ENCODE results near the gene CYP26A1. TPM values are rescaled to one million over a fixed set of nuclear protein-coding genes. Genes with fewer than 3 reads are reported as not detected.

The CYP26A1 gene, protein sequence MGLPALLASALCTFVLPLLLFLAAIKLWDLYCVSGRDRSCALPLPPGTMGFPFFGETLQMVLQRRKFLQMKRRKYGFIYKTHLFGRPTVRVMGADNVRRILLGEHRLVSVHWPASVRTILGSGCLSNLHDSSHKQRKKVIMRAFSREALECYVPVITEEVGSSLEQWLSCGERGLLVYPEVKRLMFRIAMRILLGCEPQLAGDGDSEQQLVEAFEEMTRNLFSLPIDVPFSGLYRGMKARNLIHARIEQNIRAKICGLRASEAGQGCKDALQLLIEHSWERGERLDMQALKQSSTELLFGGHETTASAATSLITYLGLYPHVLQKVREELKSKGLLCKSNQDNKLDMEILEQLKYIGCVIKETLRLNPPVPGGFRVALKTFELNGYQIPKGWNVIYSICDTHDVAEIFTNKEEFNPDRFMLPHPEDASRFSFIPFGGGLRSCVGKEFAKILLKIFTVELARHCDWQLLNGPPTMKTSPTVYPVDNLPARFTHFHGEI
- not detected for polyA plus RNA-seq (ENCODE audit: insufficient read length)

GRCh38 chr10:93073539-93074146 is at the start of gene CYP26A1:
Gene CYP26A1 (plus strand): TSS chr10:93073893. CDS start chr10:93073935, 42 bp downstream.
- no peak for DNase-seq (ENCODE audit: low read depth)

- no peak for DNase-seq (ENCODE audit: low read depth)
These were observed 47.6 kb upstream of the CYP26A1 start for GRCh38 chr10:93026072-93026471.

DNA sequence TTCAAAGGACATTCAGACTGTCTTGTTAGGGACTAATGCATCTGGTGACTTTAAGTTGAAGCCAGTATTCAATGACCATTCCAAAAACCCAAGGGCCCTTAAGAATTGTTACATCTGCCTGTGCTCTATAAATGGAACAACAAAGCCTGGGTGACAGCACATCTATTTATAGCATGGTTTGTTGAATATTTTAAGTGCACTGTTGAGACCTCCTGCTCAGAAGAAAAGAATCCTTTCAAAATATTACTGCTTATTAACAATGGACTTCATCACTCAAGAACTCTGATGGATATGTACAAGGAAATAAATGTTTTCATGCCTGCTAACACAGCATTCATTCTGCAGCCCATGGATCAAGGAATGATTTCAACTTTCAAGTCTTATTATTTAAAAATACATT is 46.2 kb upstream of the CYP26A1 start:
- DNase-seq (ENCODE audit: low read depth) = no peak

GRCh38 chr10:93028883-93029282 is 44.8 kb upstream of the CYP26A1 start:
- no peak for DNase-seq (ENCODE audit: low read depth)

DNA sequence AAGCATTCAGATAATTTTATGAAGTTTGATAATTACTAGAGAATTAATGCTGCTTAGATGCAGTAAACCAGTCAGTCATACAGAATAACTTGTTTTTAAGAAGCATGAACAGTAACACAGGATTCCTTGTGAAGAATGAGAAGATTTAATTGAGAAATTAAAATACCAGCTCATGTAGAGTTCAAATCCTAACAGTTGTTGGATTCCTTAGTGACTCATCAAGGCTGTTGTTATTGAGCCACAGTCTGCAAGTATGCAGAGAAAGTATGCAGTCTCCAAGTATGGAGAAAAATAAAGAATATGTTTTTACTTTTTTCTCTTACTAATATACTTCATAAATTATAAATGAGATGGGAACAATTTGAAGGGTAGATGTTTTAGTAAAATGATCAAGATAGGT is 43.3 kb upstream of the CYP26A1 start:
- peak; percentile 1 for DNase-seq (ENCODE audit: low read depth)

DNA sequence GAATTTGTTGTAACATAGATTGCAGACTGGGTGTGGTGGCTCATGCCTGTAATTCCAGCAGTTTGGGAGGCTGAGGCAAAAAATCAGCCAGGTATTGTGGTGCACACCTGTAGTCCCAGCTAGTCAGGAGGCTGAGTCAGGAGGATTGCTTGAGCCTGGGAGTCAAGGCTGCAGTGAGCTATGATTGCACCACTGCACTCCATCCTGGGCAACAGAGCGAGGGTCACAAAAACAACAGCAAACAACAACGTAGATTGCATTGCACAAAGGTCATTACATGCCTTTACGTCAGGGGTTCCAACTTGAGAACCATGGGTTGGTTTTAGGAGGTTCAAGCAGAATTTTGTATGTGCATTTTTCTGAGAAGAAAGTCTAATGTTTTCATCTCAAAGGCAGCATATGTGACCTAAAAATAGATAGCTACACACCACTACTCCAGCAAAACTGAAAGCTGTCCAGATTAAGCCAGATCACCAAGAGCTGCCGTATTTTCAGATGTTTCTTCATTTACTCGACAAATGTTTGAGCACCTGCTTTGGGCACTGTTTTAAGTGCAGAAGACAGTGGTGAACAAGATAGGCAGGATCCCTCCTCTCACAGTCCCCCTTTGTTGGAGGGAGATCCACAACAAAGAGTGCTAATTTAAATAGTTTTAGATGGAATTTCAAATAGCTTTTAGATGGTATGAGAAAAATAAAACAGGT is 41.4 kb upstream of the CYP26A1 start:
- DNase-seq (ENCODE audit: low read depth) = no peak

DNA sequence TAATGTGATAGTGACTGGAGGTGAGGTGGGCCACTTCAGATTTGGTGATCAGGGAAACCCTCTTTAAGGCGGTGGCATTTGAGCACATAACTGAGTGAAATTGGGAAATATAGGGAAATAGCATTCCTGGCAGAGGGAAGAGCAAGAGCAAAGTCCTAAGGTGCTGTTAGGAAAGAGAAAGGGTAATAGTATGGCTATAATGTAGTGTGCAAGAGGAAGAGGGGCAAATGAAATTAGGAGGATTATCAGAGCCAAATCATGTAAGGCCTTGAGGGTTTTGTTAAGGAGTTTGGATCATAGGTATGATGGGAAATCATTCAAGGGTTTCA is 40.9 kb upstream of the CYP26A1 start:
- no peak for DNase-seq (ENCODE audit: low read depth)

DNA sequence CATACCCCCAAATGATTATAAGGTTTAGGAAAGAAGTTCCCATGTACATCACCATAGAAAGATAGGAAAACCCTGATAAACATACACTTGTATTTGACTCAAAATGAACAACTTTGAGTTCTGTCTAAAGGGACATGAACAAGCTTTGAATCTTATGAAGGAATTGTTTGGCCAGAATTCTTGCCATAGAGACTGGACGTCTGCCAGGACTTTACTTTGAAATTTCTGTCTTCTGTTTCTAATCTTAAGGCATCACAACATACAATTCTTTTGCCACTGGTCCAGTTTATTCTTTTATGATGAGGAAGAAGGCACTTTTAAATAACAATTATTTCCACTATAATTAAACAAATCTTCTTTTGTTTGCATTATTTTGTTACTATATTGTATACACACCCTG is 39.3 kb upstream of the CYP26A1 start:
- DNase-seq (ENCODE audit: low read depth) = no peak

GRCh38 chr10:93039110-93039509 is 34.6 kb upstream of the CYP26A1 start:
- DNase-seq (ENCODE audit: low read depth) = no peak

- no peak for DNase-seq (ENCODE audit: low read depth)
These were observed 34.0 kb upstream of the CYP26A1 start for GRCh38 chr10:93039721-93040120.

DNA sequence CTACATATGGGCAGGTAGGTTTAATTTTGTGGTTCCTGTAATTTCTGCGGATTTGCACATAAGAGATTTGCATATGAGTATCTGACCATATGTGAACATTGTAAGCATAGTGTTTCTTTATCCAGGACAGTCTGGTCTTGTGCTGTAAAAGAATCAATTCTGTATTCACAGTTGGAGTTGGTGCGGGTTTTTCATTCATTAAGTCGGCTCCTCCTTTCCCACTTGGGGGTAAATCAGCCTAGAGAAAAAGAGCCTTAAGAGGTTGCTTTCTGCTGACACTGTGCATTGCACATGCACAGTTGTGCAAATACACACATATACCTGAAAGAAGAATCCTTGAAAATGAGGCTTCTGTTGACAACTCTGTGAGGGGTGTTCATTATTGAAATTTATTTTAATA is 19.2 kb upstream of the CYP26A1 start:
- DNase-seq (ENCODE audit: low read depth) = no peak

DNA sequence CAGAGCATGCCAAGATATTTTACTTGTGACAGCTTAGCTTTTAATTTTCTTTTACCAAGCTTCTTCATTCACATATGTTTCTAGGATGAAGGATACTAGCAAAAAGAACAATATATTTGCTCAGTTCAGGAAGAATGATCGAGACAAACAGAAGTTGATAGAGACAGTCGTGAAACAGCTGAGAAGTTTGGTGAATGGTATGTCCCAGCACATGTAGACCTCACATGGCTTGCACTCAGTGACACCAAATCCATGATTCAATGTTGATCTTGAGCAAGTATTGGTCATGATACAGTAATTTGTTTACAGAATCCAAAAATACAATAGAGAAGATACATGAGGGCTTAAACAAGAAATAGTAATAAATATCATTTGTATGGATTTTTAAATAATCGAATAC is 15.6 kb upstream of the CYP26A1 start:
- DNase-seq (ENCODE audit: low read depth) = no peak

DNA sequence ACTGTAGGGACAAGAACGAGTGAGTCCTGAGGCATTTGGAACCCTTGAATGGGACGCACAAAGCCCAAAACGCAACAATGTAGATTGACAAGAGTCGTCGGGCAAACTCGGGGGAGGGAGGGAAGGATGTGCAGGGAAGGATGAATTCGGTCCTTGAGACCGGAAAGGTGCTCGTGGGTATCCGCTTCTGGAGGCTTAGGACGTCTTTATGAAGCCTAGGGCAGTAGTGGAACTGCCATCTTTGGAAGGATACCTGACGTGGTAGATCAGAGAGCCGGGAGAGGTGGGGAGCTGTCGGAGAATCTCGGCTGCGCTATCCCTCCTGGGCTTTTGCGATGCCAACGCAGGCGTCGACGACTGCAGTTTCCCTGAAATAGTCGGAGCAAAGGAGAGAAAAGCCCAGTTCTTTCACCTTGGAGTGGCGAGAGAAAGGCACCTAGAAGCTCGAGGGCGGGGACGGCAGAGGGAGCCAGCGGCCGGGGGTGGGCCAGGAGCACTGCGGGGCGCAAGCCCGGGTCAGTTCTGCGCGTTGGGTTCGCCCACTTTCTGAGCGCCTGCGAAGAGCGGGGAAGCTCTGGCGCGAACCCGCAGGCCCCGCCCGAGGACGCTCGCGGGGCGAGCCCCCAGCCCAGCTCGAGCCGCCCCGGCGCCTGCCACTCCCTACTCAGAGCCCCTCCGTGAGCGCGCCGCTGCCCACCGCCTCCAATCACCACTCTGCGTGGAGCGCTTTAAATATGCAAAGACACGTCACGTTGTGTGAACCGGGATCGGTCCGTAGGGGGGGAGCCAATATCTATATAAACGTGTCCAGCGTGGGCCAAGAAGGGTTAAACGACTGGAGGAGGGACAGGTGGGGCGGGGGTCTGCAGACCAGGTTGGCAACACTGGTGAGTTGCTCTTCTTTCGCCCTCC is 13.5 kb upstream of the CYP26A1 start, which contains the start of gene CYP26C1:
CYP26C1 (plus strand) TSS at position 824 of the 912 bp plus-strand sequence. CDS start 466 bp downstream, outside the sequence.
- DNase-seq (ENCODE audit: low read depth) = no peak

DNA sequence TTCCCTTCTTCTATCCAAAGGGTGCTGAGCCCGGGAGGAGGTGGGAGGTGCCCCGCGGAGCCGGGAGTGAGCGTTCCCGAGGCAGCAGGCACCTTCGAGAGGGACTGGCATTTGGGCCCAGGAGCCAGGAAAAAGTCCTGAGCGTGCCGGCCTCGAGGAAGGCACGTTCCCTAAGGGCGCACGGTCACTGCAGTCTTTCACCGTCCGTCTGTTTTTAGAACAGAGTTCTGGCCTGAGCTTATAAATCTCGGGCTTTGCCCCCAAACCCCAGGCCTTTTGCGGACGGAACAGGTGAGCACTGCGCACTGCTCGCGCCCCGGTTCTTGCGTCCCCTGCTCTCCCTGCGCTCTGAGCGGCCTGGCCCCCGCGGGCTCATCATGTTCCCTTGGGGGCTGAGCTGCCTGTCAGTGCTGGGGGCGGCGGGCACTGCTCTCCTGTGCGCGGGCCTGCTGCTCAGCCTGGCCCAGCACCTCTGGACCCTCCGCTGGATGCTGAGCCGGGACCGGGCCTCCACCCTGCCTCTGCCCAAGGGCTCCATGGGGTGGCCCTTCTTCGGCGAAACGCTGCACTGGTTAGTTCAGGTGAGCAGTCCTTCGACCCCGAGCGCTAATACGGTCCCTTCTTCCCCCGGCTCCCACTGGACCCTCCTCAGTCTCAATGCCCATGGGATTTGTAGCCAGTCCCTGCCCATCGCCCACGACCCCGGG is 12.7 kb upstream of the CYP26A1 start:
- no peak for DNase-seq (ENCODE audit: low read depth)

DNA sequence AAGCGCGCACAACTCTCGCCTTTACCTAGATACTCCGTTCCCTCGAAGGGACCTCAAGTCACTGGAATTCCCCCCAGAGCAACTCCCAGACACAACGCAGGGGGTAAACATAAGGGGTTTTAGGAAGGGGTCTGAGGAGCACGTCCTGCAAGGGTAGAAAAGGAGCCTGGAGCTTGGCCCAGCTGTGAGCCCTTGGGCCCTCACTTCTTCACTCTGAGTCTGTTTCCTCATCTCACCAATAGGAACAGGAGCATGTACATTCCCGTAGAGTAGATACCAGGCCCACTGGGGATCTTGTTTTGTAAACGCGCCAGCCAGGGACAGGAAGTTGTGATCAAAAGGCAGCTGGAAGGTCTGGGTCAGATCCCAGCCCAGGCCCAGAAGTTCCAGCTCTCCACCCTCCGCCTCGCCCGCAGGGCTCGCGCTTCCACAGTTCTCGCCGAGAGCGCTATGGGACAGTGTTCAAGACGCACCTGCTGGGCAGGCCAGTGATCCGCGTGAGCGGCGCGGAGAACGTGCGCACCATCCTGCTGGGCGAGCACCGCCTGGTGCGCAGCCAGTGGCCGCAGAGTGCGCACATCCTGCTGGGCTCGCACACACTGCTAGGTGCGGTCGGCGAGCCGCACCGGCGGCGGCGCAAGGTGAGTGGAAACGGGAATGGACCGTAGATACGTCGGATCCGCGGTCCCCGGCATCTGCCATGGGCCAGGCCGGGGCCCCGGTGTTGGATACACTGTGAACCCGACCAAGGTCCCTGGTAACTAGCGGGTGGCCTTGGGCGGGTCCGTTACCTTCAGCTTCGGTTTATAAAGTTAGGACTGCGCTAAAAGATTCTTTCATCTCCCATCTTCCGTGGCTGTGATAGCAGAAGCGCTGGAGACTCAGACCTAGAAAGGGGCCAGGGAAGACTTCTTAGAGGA is 11.8 kb upstream of the CYP26A1 start:
- no peak for DNase-seq (ENCODE audit: low read depth)

DNA sequence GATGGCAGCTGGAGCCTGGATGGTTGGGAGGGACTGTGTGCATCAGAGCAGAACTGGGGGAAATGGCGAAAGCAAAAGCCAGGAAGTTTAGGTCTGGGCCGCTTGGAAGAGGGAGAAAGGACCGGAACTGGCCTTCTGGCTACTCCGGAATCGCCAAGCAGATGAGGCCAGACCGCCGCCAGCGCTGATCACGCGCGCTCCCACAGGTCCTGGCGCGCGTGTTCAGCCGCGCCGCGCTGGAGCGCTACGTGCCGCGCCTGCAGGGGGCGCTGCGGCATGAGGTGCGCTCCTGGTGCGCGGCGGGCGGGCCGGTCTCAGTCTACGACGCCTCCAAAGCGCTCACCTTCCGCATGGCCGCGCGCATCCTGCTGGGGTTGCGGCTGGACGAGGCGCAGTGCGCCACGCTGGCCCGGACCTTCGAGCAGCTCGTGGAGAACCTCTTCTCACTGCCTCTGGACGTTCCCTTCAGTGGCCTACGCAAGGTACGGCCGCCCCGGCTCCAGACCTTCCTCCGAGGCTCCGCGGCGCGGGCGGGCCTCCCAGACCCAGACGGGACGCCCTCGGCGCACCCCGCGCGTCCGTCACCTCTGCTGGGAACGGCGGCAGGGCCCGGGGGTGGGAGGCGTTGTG is 11.1 kb upstream of the CYP26A1 start:
- DNase-seq (ENCODE audit: low read depth) = no peak

DNA sequence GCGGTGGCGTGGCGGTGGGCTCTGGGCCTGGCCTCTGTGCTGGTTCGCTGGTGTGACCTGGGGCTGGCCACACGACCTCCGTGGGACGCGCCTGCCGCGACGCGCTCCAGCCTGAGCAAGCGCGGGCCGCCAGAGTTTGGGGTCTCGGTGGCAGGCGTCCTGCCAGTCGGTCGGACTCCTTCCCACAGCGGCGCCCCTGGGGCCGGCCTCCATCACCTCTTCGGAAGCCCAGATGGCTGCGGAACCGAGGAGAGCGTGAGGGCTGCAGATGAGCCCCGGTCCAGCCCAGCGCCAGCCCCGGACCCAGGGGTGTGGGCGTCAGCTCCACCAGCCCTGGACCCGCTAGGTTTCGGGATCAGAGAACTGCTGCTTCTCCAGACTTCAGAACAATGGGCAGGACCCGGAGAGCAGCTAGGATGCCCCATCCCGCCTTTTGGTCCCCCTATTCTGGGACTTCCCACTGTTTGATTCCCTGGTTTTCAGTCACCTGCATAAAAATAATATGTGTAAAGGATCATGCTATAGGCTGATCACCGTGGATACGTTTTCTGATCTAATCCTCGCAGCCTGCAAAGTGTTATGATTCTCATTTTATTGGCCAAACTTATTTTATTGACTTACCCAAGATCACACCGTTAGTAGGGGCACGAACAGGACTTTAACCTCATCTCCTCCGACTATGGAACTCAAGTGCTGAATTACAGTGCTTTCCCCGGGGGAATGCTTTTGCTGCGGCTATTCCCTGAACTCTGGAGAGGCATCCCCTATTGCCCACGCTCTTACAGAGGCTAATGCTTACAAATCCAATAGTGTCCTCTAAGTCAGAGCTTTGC is 10.3 kb upstream of the CYP26A1 start:
- no peak for DNase-seq (ENCODE audit: low read depth)

GRCh38 chr10:93063977-93064660 is 9.6 kb upstream of the CYP26A1 start:
- no peak for DNase-seq (ENCODE audit: low read depth)
